Astrocyte of the spinal cord (primary cell): ENCODE measurements around the gene C6orf52.
A peak's percentile ranks its signal among the peaks of the same experiment; 100 is the strongest.
"Not testable (repeated sequence)": the region's sequence is repeated elsewhere in the genome, so short reads cannot be mapped to it uniquely, and the experiment has no call there.

Source experiments
- DNase-seq: peaks from one replicate; pipeline ENCODE4 v3.0.0; 2011; ENCODE audit warnings: low read depth, low spot score
- H3K4me3 ChIP-seq: 2 replicates; pipeline ENCODE4 v1.5.1; 2011; ENCODE audit warnings: low read depth, mild to moderate bottlenecking, low read length, moderate library complexity
- CTCF ChIP-seq: IDR thresholded peaks from 2 replicates; pipeline ENCODE4 v1.5.1; 2012; ENCODE audit warnings: low read depth, mild to moderate bottlenecking, low read length, inconsistent platforms
- in situ Hi-C: cut with HindIII; loops from 2 replicates; pipeline ENCODE4 v1.10.0; 2017; ENCODE audit warnings: low sequenced_read_pairs

Gene C6orf52

GRCh38 chr6:10676403-10676802 lies 18.0 kb downstream of the C6orf52 start:
- in situ Hi-C loops = no loop called here
- H3K4me3 ChIP-seq = no peak overlapping the region
- TF ChIP-seq CTCF = no peak
- no peak for DNase-seq

- H3K4me3 ChIP-seq = no peak overlapping the region
- TF ChIP-seq CTCF = no peak
- no peak for DNase-seq
- in situ Hi-C loops = no loop called here
These were observed 26.1 kb downstream of the C6orf52 start for GRCh38 chr6:10668126-10668917.

GRCh38 chr6:10665595-10665994 lies 28.8 kb downstream of the C6orf52 start:
- H3K4me3 ChIP-seq, in situ Hi-C loops, DNase-seq: not testable (repeated sequence)

GRCh38 chr6:10662742-10663141 lies 31.7 kb downstream of the C6orf52 start:
- in situ Hi-C loops = no loop called here
- TF ChIP-seq CTCF = no peak

GRCh38 chr6:10662207-10662606 lies 32.2 kb downstream of the C6orf52 start:
- no peak overlapping the region for H3K4me3 ChIP-seq
- DNase-seq = no peak
- no peak for TF ChIP-seq CTCF
- in situ Hi-C loops = no loop called here

More at GRCh38 chr6:10662742-10663141, 31.7 kb downstream of the C6orf52 start:
- no peak for DNase-seq
- no peak overlapping the region for H3K4me3 ChIP-seq

- H3K4me3 ChIP-seq, in situ Hi-C loops, DNase-seq: not testable (repeated sequence)
These were observed 33.8 kb downstream of the C6orf52 start for GRCh38 chr6:10660431-10661191.

GRCh38 chr6:10659699-10660348 lies 34.6 kb downstream of the C6orf52 start:
- peak overlapping the region; percentile 18 for H3K4me3 ChIP-seq
- in situ Hi-C loops = no loop called here
- TF ChIP-seq CTCF = no peak
- no peak for DNase-seq
